OCI-M1 (cell line): ENCODE measurements around the gene ARPC1A.
A peak's percentile ranks its signal among the peaks of the same experiment; 100 is the strongest.
"Not testable (repeated sequence)": the region's sequence is repeated elsewhere in the genome, so short reads cannot be mapped to it uniquely, and the experiment has no call there.

Experiments
- DNase-seq: peaks from one replicate; lab custom pipeline; 2025; lab: John Stamatoyannopoulos, UW

The ARPC1A gene

GRCh38 chr7:99371376-99371920, 45.8 kb downstream of the ARPC1A start:
- no peak for DNase-seq

- no peak for DNase-seq
Observed at GRCh38 chr7:99372275-99373090, 46.8 kb downstream of the ARPC1A start.

GRCh38 chr7:99373091-99374066, 47.7 kb downstream of the ARPC1A start:
- no peak for DNase-seq

- DNase-seq, result peak; percentile 93
Observed at GRCh38 chr7:99374111-99375064, 48.7 kb downstream of the ARPC1A start, which contains the start of gene ARPC1B. Gene ARPC1B, plus strand, starts transcription at chr7:99374730. Its CDS starts 10,985 bp downstream, at chr7:99385715.

- DNase-seq, result peak; percentile 84
Observed at GRCh38 chr7:99375070-99375807, 49.5 kb downstream of the ARPC1A start.

- DNase-seq, result peak; percentile 84
Observed at GRCh38 chr7:99379043-99379577, 53.4 kb downstream of the ARPC1A start.

GRCh38 chr7:99379693-99380031, 54.0 kb downstream of the ARPC1A start:
- DNase-seq, result not testable (repeated sequence)

GRCh38 chr7:99380032-99380822, 54.5 kb downstream of the ARPC1A start:
- DNase-seq, result peak; percentile 99

GRCh38 chr7:99380823-99381663, 55.3 kb downstream of the ARPC1A start:
- DNase-seq, result no peak

GRCh38 chr7:99381664-99382075, 56.0 kb downstream of the ARPC1A start:
- DNase-seq, result no peak

- DNase-seq, result no peak
Observed at GRCh38 chr7:99383203-99383602, 57.5 kb downstream of the ARPC1A start.

- no peak for DNase-seq
Observed at GRCh38 chr7:99383791-99384370, 58.2 kb downstream of the ARPC1A start.

- DNase-seq, result no peak
Observed at GRCh38 chr7:99384523-99384922, 58.8 kb downstream of the ARPC1A start.

GRCh38 chr7:99385564-99385963, 59.9 kb downstream of the ARPC1A start:
- DNase-seq, result no peak

GRCh38 chr7:99386584-99387238, 61.0 kb downstream of the ARPC1A start:
- peak; percentile 87 for DNase-seq

- DNase-seq, result not testable (repeated sequence)
Observed at GRCh38 chr7:99387239-99387635, 61.5 kb downstream of the ARPC1A start.

- DNase-seq, result no peak
Observed at GRCh38 chr7:99387912-99388311, 62.2 kb downstream of the ARPC1A start.

GRCh38 chr7:99389772-99390171, 64.1 kb downstream of the ARPC1A start:
- DNase-seq, result no peak
